K562 (cell line): ENCODE data around the gene ARHGAP25. TPM values are rescaled to one million over a fixed set of nuclear protein-coding genes. Genes with fewer than 3 reads are reported as not detected.

Experiments used
- ATAC-seq: fragments of 200-7000 bp; cut with Tn5 transposase; 3 replicates; pipeline ENCODE4 v1.9.1; 2020; ENCODE audit warnings: moderate library complexity
- BruUV-seq: library from RNA; stranded (reverse); fragments of 400-500 nt; replicated peaks from 2 replicates; lab custom pipeline; 2021; lab: Mats Ljungman, UMichigan
- CTCF ChIA-PET: fragments of 300-600 bp; formaldehyde crosslinking; extraction: SDS; loops from one replicate; lab custom pipeline; 2021; ENCODE audit warnings: low intra/inter-chr PET ratio; lab: Yijun Ruan, JAX
- POLR2A ChIA-PET: fragments of 300-600, 350-650 bp; sonication (Branson Sonifier 250); formaldehyde crosslinking; extraction: SDS; loops from one replicate; lab custom pipeline; 2021; ENCODE audit warnings: antibody characterized with exemption, inconsistent platforms; lab: Yijun Ruan, JAX
- DNase-seq, 4 experiments: peaks; one replicate each; pipeline versions ENCODE4 v3.0.0 to v3.0.0-alpha.2; 2011 to 2018; ENCODE audit warnings: low spot score in 3 of 4, mixed read lengths in 3 of 4; ENCODE audit errors: extremely low read depth in 1 of 4
- FAIRE-seq: peaks from 2 replicates; lab custom pipeline; 2011; peaks lifted over from hg19 to GRCh38; lab: Jason Lieb, UNC
- H2AFZ ChIP-seq: 2 replicates; pipeline ENCODE4 v1.6.0; 2011; ENCODE audit warnings: low read depth, low read length, control low read depth, inconsistent platforms
- H3K27ac ChIP-seq: fragments of 200-600 bp; 3 replicates; pipeline ENCODE4 v1.8.0; 2011; ENCODE audit warnings: low read depth, mild to moderate bottlenecking, control low read depth, inconsistent platforms, low read length, moderate library complexity, mixed read lengths; ENCODE audit errors: extremely low read depth
- H3K27me3 ChIP-seq, 2 experiments: fragments of 300-600 bp in 1 of 2; 2 replicates in 1 of 2; 3 replicates in 1 of 2; pipeline versions ENCODE4 v1.6.0 to v1.8.0; 2011; ENCODE audit warnings: inconsistent platforms in 2 of 2, low read length in 2 of 2, mild to moderate bottlenecking in 1 of 2, mixed read lengths in 1 of 2, moderate library complexity in 1 of 2; ENCODE audit not compliant: control insufficient read depth in 2 of 2, insufficient read depth in 2 of 2
- H3K36me3 ChIP-seq: fragments of 300-600 bp; 3 replicates; pipeline ENCODE4 v1.8.0; 2011; ENCODE audit warnings: mild to moderate bottlenecking, low read length, inconsistent platforms; ENCODE audit not compliant: control insufficient read depth, insufficient read depth
- H3K4me1 ChIP-seq, 2 experiments: fragments of 200-600 bp in 1 of 2; replicated peaks in 1 of 2; 2 replicates in 1 of 2; 3 replicates in 1 of 2; pipeline versions ENCODE4 v1.5.1 to v1.8.0; 2011; ENCODE audit warnings: inconsistent platforms in 2 of 2, low read length in 2 of 2, mild to moderate bottlenecking in 1 of 2, mixed read lengths in 1 of 2, moderate library complexity in 1 of 2; ENCODE audit not compliant: control insufficient read depth in 2 of 2, insufficient read depth in 2 of 2
- H3K4me2 ChIP-seq: 2 replicates; pipeline ENCODE4 v1.6.1; 2011; ENCODE audit warnings: low read length, control low read depth, inconsistent platforms, mixed read lengths; ENCODE audit not compliant: insufficient read depth
- H3K4me3 ChIP-seq: fragments of 200-600 bp; sonication (generic), shearing (Covaris generic); 2 replicates; pipeline ENCODE4 v1.5.1; 2016; ENCODE audit warnings: control low read depth, inconsistent platforms
- H3K79me2 ChIP-seq: fragments of 200-600 bp; 3 replicates; pipeline ENCODE4 v1.8.0; 2011; ENCODE audit warnings: low read length, inconsistent platforms; ENCODE audit not compliant: control insufficient read depth, insufficient read depth
- H3K9ac ChIP-seq, 2 experiments: 2 replicates each; pipeline versions ENCODE4 v1.6.0 to v1.6.1; 2011; ENCODE audit warnings: low read depth in 2 of 2, low read length in 2 of 2, control low read depth in 1 of 2, inconsistent platforms in 1 of 2, mild to moderate bottlenecking in 1 of 2, mixed read lengths in 1 of 2; ENCODE audit not compliant: insufficient read depth in 1 of 2
- H3K9me1 ChIP-seq: one replicate; pipeline ENCODE4 v1.6.0; 2011; ENCODE audit warnings: inconsistent platforms, mild to moderate bottlenecking, low read length, moderate library complexity; ENCODE audit not compliant: control insufficient read depth, insufficient read depth
- H3K9me3 ChIP-seq: replicated peaks from 2 replicates; pipeline ENCODE4 v1.5.1; 2011; ENCODE audit warnings: low read depth, low read length, inconsistent platforms; ENCODE audit not compliant: control insufficient read depth, insufficient read depth
- H4K20me1 ChIP-seq: replicated peaks from 2 replicates; pipeline ENCODE4 v1.6.1; 2011; ENCODE audit warnings: low read length, inconsistent platforms, mixed read lengths; ENCODE audit not compliant: control insufficient read depth, insufficient read depth
- FOXJ2 ChIP-seq: fragments of 200-800 bp; sonication (Bioruptor generic); IDR thresholded peaks from 2 replicates; pipeline ENCODE4 v1.6.1; 2016; ENCODE audit warnings: missing genetic modification characterization, missing compliant biosample characterization
- JUND ChIP-seq, 2 experiments: IDR thresholded peaks; 2 replicates in 1 of 2; 3 replicates in 1 of 2; pipeline ENCODE4 v1.6.1; 2011; ENCODE audit warnings: borderline replicate concordance in 2 of 2, low read depth in 2 of 2, low read length in 2 of 2, improper control_type of control experiment in 1 of 2, missing biosample characterization in 1 of 2, missing genetic modification characterization in 1 of 2, missing genetic modification reagents in 1 of 2
- MCM2 ChIP-seq: fragments of 450-650 bp; IDR thresholded peaks from 2 replicates; pipeline ENCODE4 v1.6.1; 2017; ENCODE audit warnings: low read depth, mild to moderate bottlenecking
- NUFIP1 ChIP-seq: fragments of 450-650 bp; IDR thresholded peaks from 2 replicates; pipeline ENCODE4 v1.6.1; 2018; ENCODE audit not compliant: partially characterized antibody
- RHOXF2B ChIP-seq: fragments of 250-450 bp; sonication (Bioruptor Pico); conservative IDR thresholded peaks from 2 replicates; pipeline ENCODE4 v1.5.1; 2021
- SAFB2 ChIP-seq: fragments of 200-400 bp; formaldehyde crosslinking; IDR thresholded peaks from 2 replicates; pipeline ENCODE4 v1.6.1; 2018; ENCODE audit warnings: borderline replicate concordance, low read length, low read depth, moderate library complexity; ENCODE audit not compliant: severe bottlenecking
- SNIP1 ChIP-seq: fragments of 450-650 bp; IDR thresholded peaks from 2 replicates; pipeline ENCODE4 v1.7.1; 2017; ENCODE audit warnings: low read depth, mild to moderate bottlenecking
- U2AF1 ChIP-seq: fragments of 200-400 bp; formaldehyde crosslinking; optimal IDR thresholded peaks from 2 replicates; pipeline ENCODE3; 2017; ENCODE audit warnings: mild to moderate bottlenecking, low read depth, low read length, moderate library complexity
- WGBS: fragments of 100-300 bp; shearing (Covaris generic); methylation state at CpG from one replicate; pipeline ENCODE4 v1.1.6; 2016; ENCODE audit warnings: low coverage, mixed read lengths; ENCODE audit not compliant: insufficient coverage; ENCODE audit errors: missing lambda C conversion rate; 5-methylcytosine and 5-hydroxymethylcytosine counted together
- in situ Hi-C: fragments of 300-500 bp; cut with MboI; formaldehyde crosslinking; loops from 4 replicates; pipeline ENCODE4 v1.15.0; 2018; ENCODE audit warnings: inconsistent platforms, mixed read lengths
- intact Hi-C: fragments of 100-400 bp; cut with micrococcal nuclease; formaldehyde crosslinking; loops from 2 replicates; pipeline ENCODE4 v1.14.2; 2022
- polyA plus RNA-seq, 8 experiments: library from polyadenylated mRNA; depleted of rRNA in 4 of 8; stranded (reverse) in 5 of 8; unstranded in 3 of 8; fragments of >200 nt; fragmentation: Nextera tagmentation in 2 of 8; fragmentation: Illumina TruSeq in 1 of 8; extraction: Ambion mirVana in 2 of 8; extraction: Trizol in 1 of 8; gene quantifications; 2 replicates each; pipeline versions ENCODE4 v1.2.1 to v1.2.3, GENCODE V29; 2011 to 2014; ENCODE audit warnings: inconsistent platforms in 1 of 8, missing spikeins in 1 of 8
- total RNA-seq, 7 experiments: library from RNA; depleted of rRNA in 6 of 7; stranded (reverse); fragments of >200 nt in 6 of 7; fragmentation: Illumina TruSeq in 2 of 7; extraction: Trizol in 2 of 7; gene quantifications; 2 replicates each; pipeline versions ENCODE4 v1.2.1 to v1.2.3, GENCODE V29; 2011 to 2021; ENCODE audit warnings: low replicate concordance in 1 of 7
- TF ChIP-seq, protein P1 (sequence below), 2 experiments: fragments of 450-650 bp; IDR thresholded peaks; 2 replicates each; pipeline ENCODE4 v1.6.1; 2018; ENCODE audit warnings: mild to moderate bottlenecking in 2 of 2, low read depth in 1 of 2; ENCODE audit not compliant: partially characterized antibody in 2 of 2
- TF ChIP-seq, protein P2 (sequence below): fragments of 250-450 bp; sonication (Bioruptor Pico); IDR thresholded peaks from 2 replicates; pipeline ENCODE4 v1.8.0; 2022; ENCODE audit warnings: moderate library complexity, mild to moderate bottlenecking, inconsistent platforms
- TF ChIP-seq, protein P3 (sequence below): sonication (generic); formaldehyde crosslinking; IDR thresholded peaks from 2 replicates; pipeline ENCODE4 v1.8.0; 2022; ENCODE audit warnings: missing genetic modification reagents, mild to moderate bottlenecking, moderate library complexity, borderline replicate concordance

The ARHGAP25 gene
- total and polyA plus RNA-seq, 9 of the 15 experiments (the other 6 are each of a cell fraction or from before 2014, with no cell fraction given), result 4.9 to 14.8 (median 10.7) TPM

- Histone ChIP-seq H3K9me3 (no peaks in the 10 kb centered on the region), H3K4me2 (peak overlapping the region; percentile 55), H2AFZ (peak overlapping the region; percentile 96), H3K27me3 (no peaks in the 10 kb centered on the region), H3K9me1 (no peaks in the 10 kb centered on the region), H3K4me1 (peaks cover 23 to 64% of the 10 kb centered on the region in 2 experiments), H4K20me1 (no peaks in the 10 kb centered on the region), H3K4me3 (no peak overlapping the region), H3K36me3 (no peaks in the 10 kb centered on the region), H3K9ac (peak overlapping the region; percentile 39 to 48; a peak in 3 of 4 replicates), H3K79me2 (no peaks in the 10 kb centered on the region), H3K27ac (peak overlapping the region; percentile 78)
- CTCF ChIA-PET, result no interaction called here
- FAIRE-seq, result peak; percentile 69
- WGBS, result 20% methylated on average over 8 of the region's 8 CpGs
- ATAC-seq, result peak; percentile 71
- DNase-seq, result peak; percentile 29 to 77 (median 50)
- POLR2A ChIA-PET, result interaction anchor here (0.8 kb wide), 2 partner anchors 14 to 76 kb away, joined by 3 read pairs; no protein-coding TSS in a partner anchor
- in situ Hi-C loops (loop anchor here (10.0 kb wide), 1 partner anchor 368 kb away; the partner anchor contains the start of genes APLF and FBXO48), intact Hi-C loops (no loop called here)
- no TSS peak for BruUV-seq
- TF ChIP-seq SAFB2 (no peak), U2AF1 (no peak), FOXJ2 (no peak; the same call in 1 of the 2 replicates), JUND (IDR thresholded peaks at IDR 0.05; ENCODE audit: borderline replicate concordance, low read depth, low read length) (peak; percentile 69; the same call in 1 of the 2 replicates), JUND (tag; IDR thresholded peaks at IDR 0.05; ENCODE audit: borderline replicate concordance, low read depth, low read length) (no peak; the same call in 1 of the 3 replicates), SNIP1 (no peak), RHOXF2B (CRISPR knock-in tag) (no peak), NUFIP1 (no peak), MCM2 (no peak)
- TF ChIP-seq, protein P1, sequence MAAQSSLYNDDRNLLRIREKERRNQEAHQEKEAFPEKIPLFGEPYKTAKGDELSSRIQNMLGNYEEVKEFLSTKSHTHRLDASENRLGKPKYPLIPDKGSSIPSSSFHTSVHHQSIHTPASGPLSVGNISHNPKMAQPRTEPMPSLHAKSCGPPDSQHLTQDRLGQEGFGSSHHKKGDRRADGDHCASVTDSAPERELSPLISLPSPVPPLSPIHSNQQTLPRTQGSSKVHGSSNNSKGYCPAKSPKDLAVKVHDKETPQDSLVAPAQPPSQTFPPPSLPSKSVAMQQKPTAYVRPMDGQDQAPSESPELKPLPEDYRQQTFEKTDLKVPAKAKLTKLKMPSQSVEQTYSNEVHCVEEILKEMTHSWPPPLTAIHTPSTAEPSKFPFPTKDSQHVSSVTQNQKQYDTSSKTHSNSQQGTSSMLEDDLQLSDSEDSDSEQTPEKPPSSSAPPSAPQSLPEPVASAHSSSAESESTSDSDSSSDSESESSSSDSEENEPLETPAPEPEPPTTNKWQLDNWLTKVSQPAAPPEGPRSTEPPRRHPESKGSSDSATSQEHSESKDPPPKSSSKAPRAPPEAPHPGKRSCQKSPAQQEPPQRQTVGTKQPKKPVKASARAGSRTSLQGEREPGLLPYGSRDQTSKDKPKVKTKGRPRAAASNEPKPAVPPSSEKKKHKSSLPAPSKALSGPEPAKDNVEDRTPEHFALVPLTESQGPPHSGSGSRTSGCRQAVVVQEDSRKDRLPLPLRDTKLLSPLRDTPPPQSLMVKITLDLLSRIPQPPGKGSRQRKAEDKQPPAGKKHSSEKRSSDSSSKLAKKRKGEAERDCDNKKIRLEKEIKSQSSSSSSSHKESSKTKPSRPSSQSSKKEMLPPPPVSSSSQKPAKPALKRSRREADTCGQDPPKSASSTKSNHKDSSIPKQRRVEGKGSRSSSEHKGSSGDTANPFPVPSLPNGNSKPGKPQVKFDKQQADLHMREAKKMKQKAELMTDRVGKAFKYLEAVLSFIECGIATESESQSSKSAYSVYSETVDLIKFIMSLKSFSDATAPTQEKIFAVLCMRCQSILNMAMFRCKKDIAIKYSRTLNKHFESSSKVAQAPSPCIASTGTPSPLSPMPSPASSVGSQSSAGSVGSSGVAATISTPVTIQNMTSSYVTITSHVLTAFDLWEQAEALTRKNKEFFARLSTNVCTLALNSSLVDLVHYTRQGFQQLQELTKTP (IDR thresholded peaks at IDR 0.05; ENCODE audit: low read depth in 1 of 2, partially characterized antibody in 2 of 2), result no peak
- TF ChIP-seq, protein P2, sequence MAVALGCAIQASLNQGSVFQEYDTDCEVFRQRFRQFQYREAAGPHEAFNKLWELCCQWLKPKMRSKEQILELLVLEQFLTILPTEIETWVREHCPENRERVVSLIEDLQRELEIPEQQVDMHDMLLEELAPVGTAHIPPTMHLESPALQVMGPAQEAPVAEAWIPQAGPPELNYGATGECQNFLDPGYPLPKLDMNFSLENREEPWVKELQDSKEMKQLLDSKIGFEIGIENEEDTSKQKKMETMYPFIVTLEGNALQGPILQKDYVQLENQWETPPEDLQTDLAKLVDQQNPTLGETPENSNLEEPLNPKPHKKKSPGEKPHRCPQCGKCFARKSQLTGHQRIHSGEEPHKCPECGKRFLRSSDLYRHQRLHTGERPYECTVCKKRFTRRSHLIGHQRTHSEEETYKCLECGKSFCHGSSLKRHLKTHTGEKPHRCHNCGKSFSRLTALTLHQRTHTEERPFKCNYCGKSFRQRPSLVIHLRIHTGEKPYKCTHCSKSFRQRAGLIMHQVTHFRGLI (CRISPR knock-in tag), result no peak
- TF ChIP-seq, protein P3, sequence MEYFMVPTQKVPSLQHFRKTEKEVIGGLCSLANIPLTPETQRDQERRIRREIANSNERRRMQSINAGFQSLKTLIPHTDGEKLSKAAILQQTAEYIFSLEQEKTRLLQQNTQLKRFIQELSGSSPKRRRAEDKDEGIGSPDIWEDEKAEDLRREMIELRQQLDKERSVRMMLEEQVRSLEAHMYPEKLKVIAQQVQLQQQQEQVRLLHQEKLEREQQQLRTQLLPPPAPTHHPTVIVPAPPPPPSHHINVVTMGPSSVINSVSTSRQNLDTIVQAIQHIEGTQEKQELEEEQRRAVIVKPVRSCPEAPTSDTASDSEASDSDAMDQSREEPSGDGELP (CRISPR knock-in tag), result peak; percentile 71
Observed at GRCh38 chr2:68832233-68832869, 97.7 kb downstream of the ARHGAP25 start.
